Retinal pigment epithelial cell (primary cell): ENCODE measurements around the gene ARHGAP28.

Experiments used
- DNase-seq: peaks from one replicate; pipeline ENCODE4 v3.0.0-alpha.2; 2010; ENCODE audit warnings: low read depth
- H3K4me3 ChIP-seq: 2 replicates; pipeline ENCODE4 v1.5.1; 2011; ENCODE audit warnings: mild to moderate bottlenecking, low read length, control low read depth, moderate library complexity
- TF ChIP-seq, protein P1 (sequence below): conservative IDR thresholded peaks from 2 replicates; pipeline ENCODE4 v1.5.1; 2011; ENCODE audit warnings: low read depth, low read length, control low read depth, inconsistent platforms

The ARHGAP28 gene

DNA sequence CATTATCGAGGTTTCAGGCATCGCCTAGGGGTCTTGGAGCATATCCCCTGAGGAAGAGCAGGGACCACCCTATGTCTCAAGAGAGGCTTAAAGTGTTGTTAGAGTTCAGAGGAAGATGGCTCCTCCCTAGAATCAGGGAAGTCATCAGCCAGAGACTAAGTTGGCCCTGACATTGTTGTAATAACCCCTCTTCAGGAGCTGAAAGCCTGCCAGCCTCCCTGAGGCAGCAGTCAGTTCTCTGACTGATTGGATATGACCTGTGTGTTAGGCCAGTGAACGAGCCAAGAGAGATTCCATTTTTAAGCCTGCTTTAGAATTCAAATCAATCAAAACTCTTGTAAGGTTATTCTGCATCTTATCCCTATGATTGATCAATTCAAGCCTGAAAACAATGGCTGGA is 34.9 kb downstream of the ARHGAP28 start:
- no peak overlapping the region for H3K4me3 ChIP-seq
- DNase-seq, result no peak
- TF ChIP-seq, protein P1, sequence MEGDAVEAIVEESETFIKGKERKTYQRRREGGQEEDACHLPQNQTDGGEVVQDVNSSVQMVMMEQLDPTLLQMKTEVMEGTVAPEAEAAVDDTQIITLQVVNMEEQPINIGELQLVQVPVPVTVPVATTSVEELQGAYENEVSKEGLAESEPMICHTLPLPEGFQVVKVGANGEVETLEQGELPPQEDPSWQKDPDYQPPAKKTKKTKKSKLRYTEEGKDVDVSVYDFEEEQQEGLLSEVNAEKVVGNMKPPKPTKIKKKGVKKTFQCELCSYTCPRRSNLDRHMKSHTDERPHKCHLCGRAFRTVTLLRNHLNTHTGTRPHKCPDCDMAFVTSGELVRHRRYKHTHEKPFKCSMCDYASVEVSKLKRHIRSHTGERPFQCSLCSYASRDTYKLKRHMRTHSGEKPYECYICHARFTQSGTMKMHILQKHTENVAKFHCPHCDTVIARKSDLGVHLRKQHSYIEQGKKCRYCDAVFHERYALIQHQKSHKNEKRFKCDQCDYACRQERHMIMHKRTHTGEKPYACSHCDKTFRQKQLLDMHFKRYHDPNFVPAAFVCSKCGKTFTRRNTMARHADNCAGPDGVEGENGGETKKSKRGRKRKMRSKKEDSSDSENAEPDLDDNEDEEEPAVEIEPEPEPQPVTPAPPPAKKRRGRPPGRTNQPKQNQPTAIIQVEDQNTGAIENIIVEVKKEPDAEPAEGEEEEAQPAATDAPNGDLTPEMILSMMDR, result no peak

DNA sequence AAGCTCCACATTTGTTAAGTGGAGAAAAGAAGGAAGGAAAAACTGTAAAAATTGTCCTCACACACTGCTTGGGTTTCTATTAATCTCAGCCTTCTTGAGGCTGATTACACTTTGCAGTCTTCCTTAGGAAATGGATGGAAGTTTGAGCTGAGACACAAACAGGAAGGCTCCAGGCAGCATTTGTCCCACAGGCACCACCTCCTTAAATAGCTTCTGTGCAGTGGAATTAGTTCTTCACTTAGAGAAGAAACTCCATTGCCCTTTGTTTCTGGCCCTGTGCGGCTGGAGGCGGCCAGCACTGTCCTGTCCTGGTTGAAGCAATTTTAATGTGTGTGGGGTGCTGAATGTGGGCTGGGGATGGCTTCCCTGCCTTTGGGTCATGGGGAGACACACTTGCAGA is 44.3 kb downstream of the ARHGAP28 start:
- DNase-seq, result no peak
- TF ChIP-seq, protein P1, result no peak
- no peak overlapping the region for H3K4me3 ChIP-seq

DNA sequence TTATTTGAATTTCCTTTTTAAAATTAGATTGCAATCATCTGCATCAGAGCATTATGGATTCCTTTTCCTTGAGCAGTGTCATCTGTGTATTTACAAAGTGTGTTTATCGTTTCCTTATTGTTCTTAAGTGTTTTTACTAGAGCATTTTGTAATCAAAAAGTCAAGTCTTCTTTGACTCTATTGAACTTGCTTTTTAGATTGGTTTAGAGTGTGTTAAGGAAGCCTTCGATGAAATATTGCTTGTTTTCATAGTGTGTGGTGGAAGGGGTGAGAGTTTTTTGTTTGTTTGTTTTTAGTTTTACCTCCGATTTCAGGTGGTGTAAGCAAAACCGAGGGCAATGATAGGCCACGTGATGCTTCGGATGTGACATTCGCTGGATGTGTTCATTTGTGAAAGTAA is 45.7 kb downstream of the ARHGAP28 start:
- DNase-seq, result no peak
- TF ChIP-seq, protein P1, result no peak
- H3K4me3 ChIP-seq, result no peak overlapping the region

DNA sequence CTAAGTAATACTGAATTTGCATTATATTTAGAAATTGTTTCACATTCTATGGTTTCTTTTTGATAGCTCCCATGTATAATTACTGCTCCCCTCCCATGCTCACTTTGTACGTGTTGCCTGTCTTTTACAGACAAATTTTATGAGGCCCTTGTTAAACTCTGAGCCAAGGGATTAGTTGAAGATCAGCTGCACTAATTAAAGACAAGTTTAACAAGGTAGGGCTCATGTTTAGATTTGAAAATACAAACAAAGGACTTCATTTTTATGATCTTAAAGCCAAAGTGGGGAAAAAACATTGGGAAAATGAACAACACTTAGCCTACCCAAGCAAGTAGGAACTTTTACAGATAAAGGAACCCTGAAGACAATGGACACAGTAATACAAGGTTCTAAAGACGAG is 46.2 kb downstream of the ARHGAP28 start:
- H3K4me3 ChIP-seq, result no peak overlapping the region
- TF ChIP-seq, protein P1, result no peak
- DNase-seq, result no peak

DNA sequence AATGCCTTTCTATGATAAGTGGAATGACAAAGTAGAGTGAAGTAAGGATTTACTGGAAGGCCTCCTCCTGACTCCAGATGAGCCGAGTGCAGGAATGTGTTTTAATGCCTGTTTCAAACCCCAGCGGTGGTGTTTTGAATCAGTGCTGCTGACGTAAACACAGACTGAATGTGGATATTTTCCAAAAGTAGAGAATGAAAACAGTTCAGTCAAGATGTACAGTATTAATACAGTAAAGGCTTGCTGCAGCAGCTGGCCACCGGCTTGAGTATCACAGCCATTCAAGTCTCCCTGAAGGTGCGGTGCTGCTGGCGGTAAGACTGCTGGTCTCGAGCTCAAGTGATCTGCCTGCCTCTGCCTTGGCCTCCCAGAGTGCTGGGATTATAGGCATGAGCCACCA is 46.7 kb downstream of the ARHGAP28 start:
- TF ChIP-seq, protein P1, result no peak
- no peak overlapping the region for H3K4me3 ChIP-seq
- DNase-seq, result peak; percentile 54

DNA sequence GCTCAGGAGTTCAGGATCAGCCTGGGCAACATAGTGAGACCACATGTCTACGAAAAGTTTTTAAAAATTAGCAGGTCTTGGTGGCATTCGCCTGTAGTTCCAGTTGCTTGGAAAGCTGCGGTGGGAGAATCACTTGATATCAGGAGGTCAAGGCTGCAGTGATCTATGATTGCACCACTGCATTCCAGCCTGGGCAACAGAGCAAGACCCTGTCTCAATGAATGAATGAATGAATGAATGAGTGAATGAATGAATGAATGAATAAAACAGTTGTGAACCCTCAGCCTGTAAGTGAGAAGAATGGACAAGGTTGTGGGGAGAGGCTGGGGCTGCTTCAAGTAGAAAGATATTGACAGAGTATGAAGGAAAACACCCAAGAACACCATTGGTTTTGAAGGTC is 48.0 kb downstream of the ARHGAP28 start:
- DNase-seq, result no peak
- TF ChIP-seq, protein P1, result no peak

DNA sequence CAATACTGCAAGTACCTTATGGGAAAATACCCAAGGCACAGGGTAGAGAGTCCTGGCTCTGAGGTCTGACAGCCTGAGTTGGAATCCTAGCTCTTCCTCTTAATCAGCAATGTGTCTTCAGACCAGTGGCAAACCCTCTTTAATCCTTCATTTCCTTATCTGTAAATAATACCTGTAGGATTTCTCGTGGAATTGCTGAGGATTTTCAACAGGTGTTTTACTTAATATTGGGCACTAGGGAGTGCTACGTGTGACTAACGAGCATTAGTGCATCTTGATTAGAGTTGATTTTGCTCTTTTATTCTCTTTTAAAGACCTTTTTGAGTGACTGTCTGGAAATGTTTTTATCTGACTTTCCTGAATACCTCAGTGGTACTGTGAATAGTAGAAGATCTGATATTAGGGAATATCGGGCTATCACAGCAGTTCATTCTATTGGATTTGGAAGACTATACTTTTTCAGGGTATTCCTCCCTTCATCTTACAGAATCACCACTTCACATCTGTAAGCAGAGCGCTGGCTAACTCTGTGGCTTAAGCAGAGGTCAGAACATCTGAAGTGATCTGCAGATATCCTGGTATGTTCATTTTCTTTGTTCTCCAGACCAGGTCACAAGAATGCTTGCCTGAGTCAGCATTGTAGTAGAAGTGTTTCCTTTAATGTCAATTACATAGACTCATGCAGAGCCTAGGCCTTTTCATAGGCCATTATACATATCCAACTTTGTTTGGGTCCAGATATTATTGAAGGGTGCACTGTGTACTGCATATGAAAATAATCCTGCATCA is 49.1 kb downstream of the ARHGAP28 start:
- no peak for DNase-seq
- TF ChIP-seq, protein P1, result no peak
- H3K4me3 ChIP-seq, result no peak overlapping the region

More for the DNA sequence above, 48.0 kb downstream of the ARHGAP28 start:
- no peak overlapping the region for H3K4me3 ChIP-seq
